ENCODE measurements around the gene ZNF619. TPM values are rescaled to one million over a fixed set of nuclear protein-coding genes. Genes with fewer than 3 reads are reported as not detected.

The ZNF619 gene
- total and polyA plus RNA-seq, 9 of the 15 experiments (the other 6 are each of a cell fraction or from before 2014, with no cell fraction given) = 1.3 to 9.1 (median 6.3) TPM

DNA sequence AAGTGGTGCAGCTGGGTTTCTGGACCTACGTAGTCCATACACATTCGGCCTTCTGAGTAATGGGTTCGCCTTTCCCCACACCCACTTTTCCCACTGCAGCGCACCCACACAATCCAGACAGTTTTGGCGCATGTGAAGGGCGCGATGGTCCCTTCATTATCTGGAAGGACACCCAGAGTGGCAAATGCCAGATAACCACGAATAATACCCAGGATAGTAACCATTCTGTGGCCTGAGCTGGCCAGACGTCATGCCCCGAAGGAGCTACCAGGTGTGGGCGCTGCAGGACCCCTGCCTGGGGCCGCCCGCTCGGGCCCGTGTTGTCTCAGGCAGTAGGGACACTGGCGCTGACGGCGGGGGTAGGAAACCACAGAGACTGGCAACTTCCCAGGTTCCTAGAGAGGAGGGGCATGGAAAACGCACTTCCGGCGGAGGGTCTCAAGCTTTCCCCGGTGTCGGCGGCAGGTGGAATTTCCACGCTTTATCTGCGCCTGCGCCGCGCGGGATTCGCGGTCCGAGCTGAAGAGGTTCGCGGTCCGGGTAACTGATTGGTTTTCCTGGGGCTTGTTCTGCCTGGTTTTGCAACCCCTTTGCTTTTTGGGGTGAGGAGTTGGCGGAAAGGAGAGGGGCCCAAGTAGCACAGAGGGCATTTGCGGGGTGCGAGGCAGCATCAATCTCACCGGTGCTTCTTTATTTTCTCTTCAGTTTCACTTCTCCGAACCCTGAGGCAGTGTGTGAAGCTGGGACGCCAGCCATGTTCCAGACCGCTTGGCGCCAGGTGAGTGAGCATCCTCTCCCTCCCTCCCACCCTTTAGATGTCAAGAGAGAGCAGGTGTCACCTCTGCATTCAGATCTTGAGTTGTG lies 28.9 kb downstream of the ZNF619 start, which contains the start of gene ZNF620 (continued):
- TF ChIP-seq, protein P1, sequence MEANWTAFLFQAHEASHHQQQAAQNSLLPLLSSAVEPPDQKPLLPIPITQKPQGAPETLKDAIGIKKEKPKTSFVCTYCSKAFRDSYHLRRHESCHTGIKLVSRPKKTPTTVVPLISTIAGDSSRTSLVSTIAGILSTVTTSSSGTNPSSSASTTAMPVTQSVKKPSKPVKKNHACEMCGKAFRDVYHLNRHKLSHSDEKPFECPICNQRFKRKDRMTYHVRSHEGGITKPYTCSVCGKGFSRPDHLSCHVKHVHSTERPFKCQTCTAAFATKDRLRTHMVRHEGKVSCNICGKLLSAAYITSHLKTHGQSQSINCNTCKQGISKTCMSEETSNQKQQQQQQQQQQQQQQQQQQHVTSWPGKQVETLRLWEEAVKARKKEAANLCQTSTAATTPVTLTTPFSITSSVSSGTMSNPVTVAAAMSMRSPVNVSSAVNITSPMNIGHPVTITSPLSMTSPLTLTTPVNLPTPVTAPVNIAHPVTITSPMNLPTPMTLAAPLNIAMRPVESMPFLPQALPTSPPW (CRISPR knock-in tag; IDR thresholded peaks at IDR 0.05) = peak; percentile 60
- TF ChIP-seq NR4A1 (CRISPR knock-in tag; IDR thresholded peaks at IDR 0.05) (no peak), NR4A1 (tag; IDR thresholded peaks at IDR 0.05) (0 out of 2 replicates have a peak, but pooled peaks have one; percentile 60), HSF4 (CRISPR knock-in tag; IDR thresholded peaks at IDR 0.05; ENCODE audit: borderline replicate concordance) (no peak), ZNF217 (CRISPR knock-in tag; IDR thresholded peaks at IDR 0.05) (no peak), YY1 (IDR thresholded peaks at IDR 0.05; ENCODE audit: borderline replicate concordance in 1 of 3, control insufficient read depth in 1 of 3, extremely low read depth in 1 of 3, insufficient read depth in 3 of 3, insufficient read length in 1 of 3, insufficient replicate concordance in 2 of 3, low read depth in 1 of 3, low read length in 2 of 3) (peak in 2 of 3 experiments; percentile 30 to 45), MTA3 (IDR thresholded peaks at IDR 0.05; ENCODE audit: borderline replicate concordance) (peak; percentile 73; the same call in 1 of the 2 replicates), BCOR (IDR thresholded peaks at IDR 0.05) (0 out of 2 replicates have a peak, but pooled peaks have one; percentile 28), SMARCA4 (IDR thresholded peaks at IDR 0.05) (peak; percentile 53; the same call in 1 of the 2 replicates), HCFC1 (IDR thresholded peaks at IDR 0.05; ENCODE audit: low read depth, low read length) (peak; percentile 27; the same call in 1 of the 2 replicates), RFX5 (IDR thresholded peaks at IDR 0.05; ENCODE audit: low read depth, low read length) (no peak), ESRRA (IDR thresholded peaks at IDR 0.05; ENCODE audit: borderline replicate concordance, low read depth) (peak; percentile 60; the same call in 1 of the 2 replicates), RAD21 (CRISPR knock-in tag; conservative IDR thresholded peaks at IDR 0.05 in 1 of 2, IDR thresholded peaks at IDR 0.05 in 1 of 2) (peak in 1 of 2 experiments; percentile 53; a peak in 2 of 4 replicates), ZNF174 (CRISPR knock-in tag; IDR thresholded peaks at IDR 0.05) (no peak)
- TF ChIP-seq, protein P2, sequence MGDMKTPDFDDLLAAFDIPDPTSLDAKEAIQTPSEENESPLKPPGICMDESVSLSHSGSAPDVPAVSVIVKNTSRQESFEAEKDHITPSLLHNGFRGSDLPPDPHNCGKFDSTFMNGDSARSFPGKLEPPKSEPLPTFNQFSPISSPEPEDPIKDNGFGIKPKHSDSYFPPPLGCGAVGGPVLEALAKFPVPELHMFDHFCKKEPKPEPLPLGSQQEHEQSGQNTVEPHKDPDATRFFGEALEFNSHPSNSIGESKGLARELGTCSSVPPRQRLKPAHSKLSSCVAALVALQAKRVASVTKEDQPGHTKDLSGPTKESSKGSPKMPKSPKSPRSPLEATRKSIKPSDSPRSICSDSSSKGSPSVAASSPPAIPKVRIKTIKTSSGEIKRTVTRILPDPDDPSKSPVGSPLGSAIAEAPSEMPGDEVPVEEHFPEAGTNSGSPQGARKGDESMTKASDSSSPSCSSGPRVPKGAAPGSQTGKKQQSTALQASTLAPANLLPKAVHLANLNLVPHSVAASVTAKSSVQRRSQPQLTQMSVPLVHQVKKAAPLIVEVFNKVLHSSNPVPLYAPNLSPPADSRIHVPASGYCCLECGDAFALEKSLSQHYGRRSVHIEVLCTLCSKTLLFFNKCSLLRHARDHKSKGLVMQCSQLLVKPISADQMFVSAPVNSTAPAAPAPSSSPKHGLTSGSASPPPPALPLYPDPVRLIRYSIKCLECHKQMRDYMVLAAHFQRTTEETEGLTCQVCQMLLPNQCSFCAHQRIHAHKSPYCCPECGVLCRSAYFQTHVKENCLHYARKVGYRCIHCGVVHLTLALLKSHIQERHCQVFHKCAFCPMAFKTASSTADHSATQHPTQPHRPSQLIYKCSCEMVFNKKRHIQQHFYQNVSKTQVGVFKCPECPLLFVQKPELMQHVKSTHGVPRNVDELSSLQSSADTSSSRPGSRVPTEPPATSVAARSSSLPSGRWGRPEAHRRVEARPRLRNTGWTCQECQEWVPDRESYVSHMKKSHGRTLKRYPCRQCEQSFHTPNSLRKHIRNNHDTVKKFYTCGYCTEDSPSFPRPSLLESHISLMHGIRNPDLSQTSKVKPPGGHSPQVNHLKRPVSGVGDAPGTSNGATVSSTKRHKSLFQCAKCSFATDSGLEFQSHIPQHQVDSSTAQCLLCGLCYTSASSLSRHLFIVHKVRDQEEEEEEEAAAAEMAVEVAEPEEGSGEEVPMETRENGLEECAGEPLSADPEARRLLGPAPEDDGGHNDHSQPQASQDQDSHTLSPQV (IDR thresholded peaks at IDR 0.05) = peak; percentile 60; the same call in 1 of the 2 replicates
- TF ChIP-seq, protein P3, sequence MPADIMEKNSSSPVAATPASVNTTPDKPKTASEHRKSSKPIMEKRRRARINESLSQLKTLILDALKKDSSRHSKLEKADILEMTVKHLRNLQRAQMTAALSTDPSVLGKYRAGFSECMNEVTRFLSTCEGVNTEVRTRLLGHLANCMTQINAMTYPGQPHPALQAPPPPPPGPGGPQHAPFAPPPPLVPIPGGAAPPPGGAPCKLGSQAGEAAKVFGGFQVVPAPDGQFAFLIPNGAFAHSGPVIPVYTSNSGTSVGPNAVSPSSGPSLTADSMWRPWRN (IDR thresholded peaks at IDR 0.05; ENCODE audit: low read depth) = no peak
- TF ChIP-seq, protein P4, sequence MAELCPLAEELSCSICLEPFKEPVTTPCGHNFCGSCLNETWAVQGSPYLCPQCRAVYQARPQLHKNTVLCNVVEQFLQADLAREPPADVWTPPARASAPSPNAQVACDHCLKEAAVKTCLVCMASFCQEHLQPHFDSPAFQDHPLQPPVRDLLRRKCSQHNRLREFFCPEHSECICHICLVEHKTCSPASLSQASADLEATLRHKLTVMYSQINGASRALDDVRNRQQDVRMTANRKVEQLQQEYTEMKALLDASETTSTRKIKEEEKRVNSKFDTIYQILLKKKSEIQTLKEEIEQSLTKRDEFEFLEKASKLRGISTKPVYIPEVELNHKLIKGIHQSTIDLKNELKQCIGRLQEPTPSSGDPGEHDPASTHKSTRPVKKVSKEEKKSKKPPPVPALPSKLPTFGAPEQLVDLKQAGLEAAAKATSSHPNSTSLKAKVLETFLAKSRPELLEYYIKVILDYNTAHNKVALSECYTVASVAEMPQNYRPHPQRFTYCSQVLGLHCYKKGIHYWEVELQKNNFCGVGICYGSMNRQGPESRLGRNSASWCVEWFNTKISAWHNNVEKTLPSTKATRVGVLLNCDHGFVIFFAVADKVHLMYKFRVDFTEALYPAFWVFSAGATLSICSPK (IDR thresholded peaks at IDR 0.05; ENCODE audit: borderline replicate concordance) = no peak

Measured in K562 (cell line).